Right lobe of liver (tissue), 4 donors: ENCODE results near the gene CYP4F8.

Experiments used
- POLR2A ChIP-seq: fragments of 450-650 bp; IDR thresholded peaks from one replicate; pipeline ENCODE4 v1.6.1; 2017; ENCODE audit warnings: antibody characterized with exemption, mild to moderate bottlenecking
- TF ChIP-seq, protein P1 (sequence below), 4 donors: fragments of 200-600 bp in 3 of 4; fragments of 450-650 bp in 1 of 4; IDR thresholded peaks; one replicate each; pipeline versions ENCODE4 v1.5.1 to v1.8.0; 2016 to 2022; ENCODE audit warnings: antibody characterized with exemption in 4 of 4, mild to moderate bottlenecking in 2 of 4
- donor health status: DM: no; HTN: no; CAD: no.
- donor health status: DM: no; HTN: no; CAD: no.
- donor health status: DM: no; HTN: yes; CAD: no.

GRCh38 chr19:15621801-15622200 is 6.8 kb downstream of the CYP4F8 start:
- TF ChIP-seq, protein P1, sequence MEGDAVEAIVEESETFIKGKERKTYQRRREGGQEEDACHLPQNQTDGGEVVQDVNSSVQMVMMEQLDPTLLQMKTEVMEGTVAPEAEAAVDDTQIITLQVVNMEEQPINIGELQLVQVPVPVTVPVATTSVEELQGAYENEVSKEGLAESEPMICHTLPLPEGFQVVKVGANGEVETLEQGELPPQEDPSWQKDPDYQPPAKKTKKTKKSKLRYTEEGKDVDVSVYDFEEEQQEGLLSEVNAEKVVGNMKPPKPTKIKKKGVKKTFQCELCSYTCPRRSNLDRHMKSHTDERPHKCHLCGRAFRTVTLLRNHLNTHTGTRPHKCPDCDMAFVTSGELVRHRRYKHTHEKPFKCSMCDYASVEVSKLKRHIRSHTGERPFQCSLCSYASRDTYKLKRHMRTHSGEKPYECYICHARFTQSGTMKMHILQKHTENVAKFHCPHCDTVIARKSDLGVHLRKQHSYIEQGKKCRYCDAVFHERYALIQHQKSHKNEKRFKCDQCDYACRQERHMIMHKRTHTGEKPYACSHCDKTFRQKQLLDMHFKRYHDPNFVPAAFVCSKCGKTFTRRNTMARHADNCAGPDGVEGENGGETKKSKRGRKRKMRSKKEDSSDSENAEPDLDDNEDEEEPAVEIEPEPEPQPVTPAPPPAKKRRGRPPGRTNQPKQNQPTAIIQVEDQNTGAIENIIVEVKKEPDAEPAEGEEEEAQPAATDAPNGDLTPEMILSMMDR (IDR thresholded peaks at IDR 0.05), result no peak
- TF ChIP-seq POLR2A, result no peak
